Measurements from ENCODE around the gene IGSF21. TPM values are rescaled to one million over a fixed set of nuclear protein-coding genes. Genes with fewer than 3 reads are reported as not detected.

IGSF21 gene
- total RNA-seq, 2 experiments from 2014 or later, result not detected

GRCh38 chr1:18396247-18396980 lies 288.8 kb downstream of the IGSF21 start:
- Mint-ChIP-seq H3K27me3 (peaks cover 6% of the 10 kb centered on the region), H3K9me3 (no peaks in the 10 kb centered on the region), H3K4me3 (no peak overlapping the region), H3K27ac (no peak overlapping the region), H3K4me1 (ENCODE audit: low read depth) (no peaks in the 10 kb centered on the region), H3K36me3 (ENCODE audit: low read depth) (no peaks in the 10 kb centered on the region)
- no peak for DNase-seq
- ATAC-seq, result no peak
- intact Hi-C loops (cut with micrococcal nuclease), result no loop called here
- POLR2A ChIA-PET, result no interaction called here
- CTCF ChIA-PET, result no interaction called here
- TF ChIP-seq, protein P1, sequence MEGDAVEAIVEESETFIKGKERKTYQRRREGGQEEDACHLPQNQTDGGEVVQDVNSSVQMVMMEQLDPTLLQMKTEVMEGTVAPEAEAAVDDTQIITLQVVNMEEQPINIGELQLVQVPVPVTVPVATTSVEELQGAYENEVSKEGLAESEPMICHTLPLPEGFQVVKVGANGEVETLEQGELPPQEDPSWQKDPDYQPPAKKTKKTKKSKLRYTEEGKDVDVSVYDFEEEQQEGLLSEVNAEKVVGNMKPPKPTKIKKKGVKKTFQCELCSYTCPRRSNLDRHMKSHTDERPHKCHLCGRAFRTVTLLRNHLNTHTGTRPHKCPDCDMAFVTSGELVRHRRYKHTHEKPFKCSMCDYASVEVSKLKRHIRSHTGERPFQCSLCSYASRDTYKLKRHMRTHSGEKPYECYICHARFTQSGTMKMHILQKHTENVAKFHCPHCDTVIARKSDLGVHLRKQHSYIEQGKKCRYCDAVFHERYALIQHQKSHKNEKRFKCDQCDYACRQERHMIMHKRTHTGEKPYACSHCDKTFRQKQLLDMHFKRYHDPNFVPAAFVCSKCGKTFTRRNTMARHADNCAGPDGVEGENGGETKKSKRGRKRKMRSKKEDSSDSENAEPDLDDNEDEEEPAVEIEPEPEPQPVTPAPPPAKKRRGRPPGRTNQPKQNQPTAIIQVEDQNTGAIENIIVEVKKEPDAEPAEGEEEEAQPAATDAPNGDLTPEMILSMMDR (IDR thresholded peaks at IDR 0.05), result no peak

GRCh38 chr1:18397641-18398040 lies 290.0 kb downstream of the IGSF21 start:
- Mint-ChIP-seq H3K27ac (no peak overlapping the region), H3K9me3 (no peaks in the 10 kb centered on the region), H3K4me1 (ENCODE audit: low read depth) (no peaks in the 10 kb centered on the region), H3K27me3 (peaks cover 6% of the 10 kb centered on the region), H3K36me3 (ENCODE audit: low read depth) (no peaks in the 10 kb centered on the region), H3K4me3 (no peak overlapping the region)
- TF ChIP-seq, protein P1 (IDR thresholded peaks at IDR 0.05), result no peak
- intact Hi-C loops (cut with micrococcal nuclease), result no loop called here
- ATAC-seq (no peak), DNase-seq (no peak)
- POLR2A ChIA-PET, result no interaction called here
- CTCF ChIA-PET, result no interaction called here

GRCh38 chr1:18398791-18399530 lies 291.4 kb downstream of the IGSF21 start:
- H3K36me3 Mint-ChIP-seq (ENCODE audit: low read depth), result no peaks in the 10 kb centered on the region
- H3K27ac Mint-ChIP-seq, result no peak overlapping the region
- DNase-seq, result no peak
- intact Hi-C loops (cut with micrococcal nuclease), result no loop called here
- peaks cover 6% of the 10 kb centered on the region for H3K27me3 Mint-ChIP-seq
- H3K4me3 Mint-ChIP-seq, result no peak overlapping the region
- no peaks in the 10 kb centered on the region for H3K4me1 Mint-ChIP-seq (ENCODE audit: low read depth)
- ChIA-PET CTCF (no interaction called here), POLR2A (no interaction called here)
- no peaks in the 10 kb centered on the region for H3K9me3 Mint-ChIP-seq
- no peak for ATAC-seq
- TF ChIP-seq, protein P1 (IDR thresholded peaks at IDR 0.05), result no peak

- DNase-seq (no peak), ATAC-seq (no peak)
- intact Hi-C loops (cut with micrococcal nuclease), result no loop called here
- TF ChIP-seq, protein P1 (IDR thresholded peaks at IDR 0.05), result no peak
- H3K9me3 Mint-ChIP-seq, result peaks cover 2% of the 10 kb centered on the region
- POLR2A ChIA-PET, result no interaction called here
- CTCF ChIA-PET, result no interaction called here
- peaks cover 8% of the 10 kb centered on the region for H3K27me3 Mint-ChIP-seq
- no peaks in the 10 kb centered on the region for H3K36me3 Mint-ChIP-seq (ENCODE audit: low read depth)
- no peaks in the 10 kb centered on the region for H3K4me1 Mint-ChIP-seq (ENCODE audit: low read depth)
- no peak overlapping the region for H3K4me3 Mint-ChIP-seq
- no peak overlapping the region for H3K27ac Mint-ChIP-seq
Measured at GRCh38 chr1:18400347-18401102, 292.9 kb downstream of the IGSF21 start.

- ChIA-PET POLR2A (no interaction called here), CTCF (no interaction called here)
Measured at GRCh38 chr1:18401921-18402320, 294.3 kb downstream of the IGSF21 start.

More at GRCh38 chr1:18401921-18402320, 294.3 kb downstream of the IGSF21 start:
- H3K27me3 Mint-ChIP-seq, result peaks cover 14% of the 10 kb centered on the region
- no peak overlapping the region for H3K4me3 Mint-ChIP-seq
- ATAC-seq (no peak), DNase-seq (no peak)
- H3K9me3 Mint-ChIP-seq, result peaks cover 2% of the 10 kb centered on the region
- TF ChIP-seq, protein P1 (IDR thresholded peaks at IDR 0.05), result no peak
- no peak overlapping the region for H3K27ac Mint-ChIP-seq
- intact Hi-C loops (cut with micrococcal nuclease), result no loop called here
- no peaks in the 10 kb centered on the region for H3K36me3 Mint-ChIP-seq (ENCODE audit: low read depth)
- H3K4me1 Mint-ChIP-seq (ENCODE audit: low read depth), result no peaks in the 10 kb centered on the region

Data from activated CD8-positive, alpha-beta T cell treated with anti-CD3 and anti-CD28 coated beads for 36 hours (primary cell).